ENCODE data around the gene ZNF230. TPM values are rescaled to one million over a fixed set of nuclear protein-coding genes. Genes with fewer than 3 reads are reported as not detected.

ZNF230 gene
- total and polyA plus RNA-seq, 9 of the 15 experiments (the other 6 are each of a cell fraction or from before 2014, with no cell fraction given): 1.3 to 4.0 (median 2.2) TPM

- TF ChIP-seq, protein P1, sequence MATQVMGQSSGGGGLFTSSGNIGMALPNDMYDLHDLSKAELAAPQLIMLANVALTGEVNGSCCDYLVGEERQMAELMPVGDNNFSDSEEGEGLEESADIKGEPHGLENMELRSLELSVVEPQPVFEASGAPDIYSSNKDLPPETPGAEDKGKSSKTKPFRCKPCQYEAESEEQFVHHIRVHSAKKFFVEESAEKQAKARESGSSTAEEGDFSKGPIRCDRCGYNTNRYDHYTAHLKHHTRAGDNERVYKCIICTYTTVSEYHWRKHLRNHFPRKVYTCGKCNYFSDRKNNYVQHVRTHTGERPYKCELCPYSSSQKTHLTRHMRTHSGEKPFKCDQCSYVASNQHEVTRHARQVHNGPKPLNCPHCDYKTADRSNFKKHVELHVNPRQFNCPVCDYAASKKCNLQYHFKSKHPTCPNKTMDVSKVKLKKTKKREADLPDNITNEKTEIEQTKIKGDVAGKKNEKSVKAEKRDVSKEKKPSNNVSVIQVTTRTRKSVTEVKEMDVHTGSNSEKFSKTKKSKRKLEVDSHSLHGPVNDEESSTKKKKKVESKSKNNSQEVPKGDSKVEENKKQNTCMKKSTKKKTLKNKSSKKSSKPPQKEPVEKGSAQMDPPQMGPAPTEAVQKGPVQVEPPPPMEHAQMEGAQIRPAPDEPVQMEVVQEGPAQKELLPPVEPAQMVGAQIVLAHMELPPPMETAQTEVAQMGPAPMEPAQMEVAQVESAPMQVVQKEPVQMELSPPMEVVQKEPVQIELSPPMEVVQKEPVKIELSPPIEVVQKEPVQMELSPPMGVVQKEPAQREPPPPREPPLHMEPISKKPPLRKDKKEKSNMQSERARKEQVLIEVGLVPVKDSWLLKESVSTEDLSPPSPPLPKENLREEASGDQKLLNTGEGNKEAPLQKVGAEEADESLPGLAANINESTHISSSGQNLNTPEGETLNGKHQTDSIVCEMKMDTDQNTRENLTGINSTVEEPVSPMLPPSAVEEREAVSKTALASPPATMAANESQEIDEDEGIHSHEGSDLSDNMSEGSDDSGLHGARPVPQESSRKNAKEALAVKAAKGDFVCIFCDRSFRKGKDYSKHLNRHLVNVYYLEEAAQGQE (IDR thresholded peaks at IDR 0.05; ENCODE audit: borderline replicate concordance): no peak
- TF ChIP-seq, protein P1 (CRISPR knock-in tag; IDR thresholded peaks at IDR 0.05; ENCODE audit: low read depth): no peak
- TF ChIP-seq DDX20 (tag; IDR thresholded peaks at IDR 0.05; ENCODE audit: low read depth): no peak
- TF ChIP-seq ZNF780A (CRISPR knock-in tag; IDR thresholded peaks at IDR 0.05): no peak
- TF ChIP-seq NFIX (CRISPR knock-in tag; IDR thresholded peaks at IDR 0.05; ENCODE audit: low read depth): no peak
- TF ChIP-seq ZBTB1 (CRISPR knock-in tag; IDR thresholded peaks at IDR 0.05; ENCODE audit: borderline replicate concordance, low read depth): no peak
- no peak for TF ChIP-seq FOXA3 (CRISPR knock-in tag; conservative IDR thresholded peaks at IDR 0.05 in 1 of 2, IDR thresholded peaks at IDR 0.05 in 1 of 2)
- no peak for TF ChIP-seq JUN (IDR thresholded peaks at IDR 0.05; ENCODE audit: borderline replicate concordance, low read depth, low read length)
- no peak for TF ChIP-seq JUN (CRISPR knock-in tag; IDR thresholded peaks at IDR 0.05; ENCODE audit: borderline replicate concordance)
- no peak for TF ChIP-seq LARP7 (IDR thresholded peaks at IDR 0.05)
- 0 out of 4 replicates have a peak, but pooled peaks of 1 of the 2 experiments have one; percentile 24 for TF ChIP-seq RCOR1 (IDR thresholded peaks at IDR 0.05; ENCODE audit: borderline replicate concordance in 1 of 2, low read depth in 2 of 2, low read length in 2 of 2)
- no peak for TF ChIP-seq ZNF263 (CRISPR knock-in tag; IDR thresholded peaks at IDR 0.05; ENCODE audit: borderline replicate concordance)
- TF ChIP-seq PTTG1 (tag; IDR thresholded peaks at IDR 0.05; ENCODE audit: low read depth): no peak
- no peak for TF ChIP-seq ZNF124 (CRISPR knock-in tag; IDR thresholded peaks at IDR 0.05)
- TF ChIP-seq MCM2 (IDR thresholded peaks at IDR 0.05; ENCODE audit: low read depth): no peak
- no peak for TF ChIP-seq ARID3B (CRISPR knock-in tag; IDR thresholded peaks at IDR 0.05; ENCODE audit: borderline replicate concordance)
- TF ChIP-seq ZNF311 (CRISPR knock-in tag; IDR thresholded peaks at IDR 0.05): 0 out of 2 replicates have a peak, but pooled peaks have one; percentile 9
These were observed at the start of gene ZNF230 (continued) for GRCh38 chr19:44002566-44003460.

All from K562 (cell line).